ENCODE measurements around the gene RHOH. TPM values are rescaled to one million over a fixed set of nuclear protein-coding genes. Genes with fewer than 3 reads are reported as not detected.

The RHOH gene
- total and polyA plus RNA-seq, 3 experiments from 2014 or later: 148 to 262 (median 148) TPM

GRCh38 chr4:40265910-40266274, 69.1 kb downstream of the RHOH start:
- Histone ChIP-seq H3K9me3 (ENCODE audit: low read length) (no peaks in the 10 kb centered on the region), H3K27ac (ENCODE audit: low read depth, low read length) (peak overlapping the region; percentile 43), H3K4me1 (ENCODE audit: insufficient read depth, low read length) (peaks cover 59% of the 10 kb centered on the region), H3K27me3 (ENCODE audit: insufficient read depth, low read length, poor library complexity, severe bottlenecking) (no peaks in the 10 kb centered on the region), H3K36me3 (ENCODE audit: insufficient read depth, low read length) (no peaks in the 10 kb centered on the region), H3K4me3 (ENCODE audit: low read length) (peak overlapping the region; percentile 55)
- Mint-ChIP-seq H3K27me3 (no peaks in the 10 kb centered on the region), H3K36me3 (no peaks in the 10 kb centered on the region), H3K27ac (peak overlapping the region; percentile 81 to 99 (median 97)), H3K4me3 (peak overlapping the region in 6 of 7 donors; percentile 80 to 90 (median 81)), H3K9me3 (no peaks in the 10 kb centered on the region), H3K4me1 (peaks cover 41 to 74% (median 53%) of the 10 kb centered on the region in 3 donors)
- DNase-seq: no peak
- CTCF ChIA-PET: interaction anchor here (0.8 to 2.6 kb wide), 16 partner anchors 9 to 95 kb away, joined by 3 to 13 read pairs (median 4); no protein-coding TSS in a partner anchor
- POLR2A ChIA-PET: interaction anchor here (0.6 to 1.5 kb wide), 6 partner anchors 9 to 42 kb away, joined by 3 to 6 read pairs (median 4); no protein-coding TSS in a partner anchor

- H3K4me3 ChIP-seq (ENCODE audit: low read length): no peak overlapping the region
- CTCF ChIA-PET: interaction anchor here (0.9 to 1.4 kb wide), 2 partner anchors 38 to 120 kb away, joined by 3 read pairs; no protein-coding TSS in a partner anchor
- H3K4me1 ChIP-seq (ENCODE audit: insufficient read depth, low read length): peaks cover 39% of the 10 kb centered on the region
- no peak overlapping the region for H3K27ac ChIP-seq (ENCODE audit: low read depth, low read length)
- no peaks in the 10 kb centered on the region for H3K27me3 Mint-ChIP-seq
- no peak for DNase-seq
- peaks cover 34 to 58% (median 46%) of the 10 kb centered on the region in 3 donors for H3K4me1 Mint-ChIP-seq
- H3K27ac Mint-ChIP-seq: peak overlapping the region; percentile 12 to 63 (median 36)
- H3K4me3 Mint-ChIP-seq: no peak overlapping the region
- no peaks in the 10 kb centered on the region for H3K36me3 Mint-ChIP-seq
- POLR2A ChIA-PET: no interaction called here
- H3K9me3 ChIP-seq (ENCODE audit: low read length): no peaks in the 10 kb centered on the region
- H3K27me3 ChIP-seq (ENCODE audit: insufficient read depth, low read length, poor library complexity, severe bottlenecking): no peaks in the 10 kb centered on the region
- H3K36me3 ChIP-seq (ENCODE audit: insufficient read depth, low read length): no peaks in the 10 kb centered on the region
- H3K9me3 Mint-ChIP-seq: no peaks in the 10 kb centered on the region
Observed at GRCh38 chr4:40269133-40269532, 72.3 kb downstream of the RHOH start.

- H3K4me1 ChIP-seq (ENCODE audit: insufficient read depth, low read length): peaks cover 39% of the 10 kb centered on the region
- no peaks in the 10 kb centered on the region for H3K27me3 ChIP-seq (ENCODE audit: insufficient read depth, low read length, poor library complexity, severe bottlenecking)
- no peaks in the 10 kb centered on the region for H3K27me3 Mint-ChIP-seq
- H3K36me3 Mint-ChIP-seq: no peaks in the 10 kb centered on the region
- H3K27ac ChIP-seq (ENCODE audit: low read depth, low read length): no peak overlapping the region
- no peaks in the 10 kb centered on the region for H3K36me3 ChIP-seq (ENCODE audit: insufficient read depth, low read length)
- CTCF ChIA-PET: interaction anchor here (1.1 to 1.6 kb wide), 3 partner anchors 11 to 39 kb away, joined by 3 to 4 read pairs (median 3); no protein-coding TSS in a partner anchor
- H3K4me3 Mint-ChIP-seq: no peak overlapping the region
- H3K9me3 Mint-ChIP-seq: no peaks in the 10 kb centered on the region
- H3K9me3 ChIP-seq (ENCODE audit: low read length): no peaks in the 10 kb centered on the region
- H3K4me3 ChIP-seq (ENCODE audit: low read length): no peak overlapping the region
- POLR2A ChIA-PET: interaction anchor here (0.5 kb wide), 1 partner anchor 48 kb away, joined by 3 read pairs; no protein-coding TSS in a partner anchor
- H3K4me1 Mint-ChIP-seq: peaks cover 32 to 58% (median 43%) of the 10 kb centered on the region in 3 donors
- H3K27ac Mint-ChIP-seq: no peak overlapping the region
- DNase-seq: no peak
Observed at GRCh38 chr4:40270609-40271008, 73.8 kb downstream of the RHOH start.

- Mint-ChIP-seq H3K36me3 (no peaks in the 10 kb centered on the region), H3K9me3 (no peaks in the 10 kb centered on the region), H3K4me1 (peaks cover 23 to 38% (median 24%) of the 10 kb centered on the region in 3 donors), H3K27ac (peak overlapping the region in 4 of 8 donors; percentile 43 to 96 (median 58)), H3K4me3 (peak overlapping the region in 4 of 7 donors; percentile 9 to 85 (median 28)), H3K27me3 (no peaks in the 10 kb centered on the region)
- Histone ChIP-seq H3K4me3 (ENCODE audit: low read length) (no peak overlapping the region), H3K27ac (ENCODE audit: low read depth, low read length) (no peak overlapping the region), H3K4me1 (ENCODE audit: insufficient read depth, low read length) (peaks cover 27% of the 10 kb centered on the region), H3K9me3 (ENCODE audit: low read length) (no peaks in the 10 kb centered on the region), H3K27me3 (ENCODE audit: insufficient read depth, low read length, poor library complexity, severe bottlenecking) (no peaks in the 10 kb centered on the region), H3K36me3 (ENCODE audit: insufficient read depth, low read length) (no peaks in the 10 kb centered on the region)
- DNase-seq: no peak
- ChIA-PET POLR2A (interaction anchor here (0.6 to 1.1 kb wide), 6 partner anchors 10 to 1572 kb away, joined by 3 to 7 read pairs (median 4); no protein-coding TSS in a partner anchor), CTCF (interaction anchor here (0.8 to 2.4 kb wide), 7 partner anchors 9 to 70 kb away, joined by 3 to 12 read pairs (median 4); no protein-coding TSS in a partner anchor)
Observed at GRCh38 chr4:40275065-40275730, 78.4 kb downstream of the RHOH start.

GRCh38 chr4:40276546-40276945, 79.7 kb downstream of the RHOH start:
- ChIA-PET POLR2A (interaction anchor here (0.5 to 1.0 kb wide), 4 partner anchors 11 to 145 kb away, joined by 3 read pairs; no protein-coding TSS in a partner anchor), CTCF (interaction anchor here (0.9 to 1.4 kb wide), 4 partner anchors 9 to 20 kb away, joined by 3 to 4 read pairs (median 3); no protein-coding TSS in a partner anchor)
- no peak overlapping the region for H3K27ac ChIP-seq (ENCODE audit: low read depth, low read length)
- peaks cover 0 to 2% (median 0%) of the 10 kb centered on the region in 3 donors for H3K36me3 Mint-ChIP-seq
- H3K27ac Mint-ChIP-seq: peak overlapping the region in 2 of 8 donors; percentile 14 to 36
- H3K36me3 ChIP-seq (ENCODE audit: insufficient read depth, low read length): no peaks in the 10 kb centered on the region
- H3K9me3 ChIP-seq (ENCODE audit: low read length): no peaks in the 10 kb centered on the region
- no peak overlapping the region for H3K4me3 Mint-ChIP-seq
- no peak for DNase-seq
- peaks cover 36% of the 10 kb centered on the region for H3K4me1 ChIP-seq (ENCODE audit: insufficient read depth, low read length)
- peaks cover 35 to 51% (median 36%) of the 10 kb centered on the region in 3 donors for H3K4me1 Mint-ChIP-seq
- no peaks in the 10 kb centered on the region for H3K27me3 ChIP-seq (ENCODE audit: insufficient read depth, low read length, poor library complexity, severe bottlenecking)
- peaks cover 0 to 2% (median 0%) of the 10 kb centered on the region in 5 donors for H3K9me3 Mint-ChIP-seq
- no peak overlapping the region for H3K4me3 ChIP-seq (ENCODE audit: low read length)
- H3K27me3 Mint-ChIP-seq: no peaks in the 10 kb centered on the region

- H3K27me3 ChIP-seq (ENCODE audit: insufficient read depth, low read length, poor library complexity, severe bottlenecking): no peaks in the 10 kb centered on the region
- no peak overlapping the region for H3K27ac ChIP-seq (ENCODE audit: low read depth, low read length)
- no peak overlapping the region for H3K4me3 ChIP-seq (ENCODE audit: low read length)
- DNase-seq: no peak
- H3K36me3 Mint-ChIP-seq: peaks cover 0 to 3% (median 2%) of the 10 kb centered on the region in 3 donors
- H3K4me3 Mint-ChIP-seq: peak overlapping the region in 2 of 7 donors; percentile 48 to 54
- H3K9me3 Mint-ChIP-seq: peaks cover 0 to 6% (median 0%) of the 10 kb centered on the region in 5 donors
- no peaks in the 10 kb centered on the region for H3K9me3 ChIP-seq (ENCODE audit: low read length)
- peak overlapping the region in 6 of 8 donors; percentile 21 to 95 (median 82) for H3K27ac Mint-ChIP-seq
- H3K36me3 ChIP-seq (ENCODE audit: insufficient read depth, low read length): no peaks in the 10 kb centered on the region
- H3K4me1 ChIP-seq (ENCODE audit: insufficient read depth, low read length): peaks cover 56% of the 10 kb centered on the region
- POLR2A ChIA-PET: no interaction called here
- CTCF ChIA-PET: interaction anchor here (1.1 to 8.5 kb wide), 4 partner anchors 9 to 37 kb away, joined by 3 to 111 read pairs (median 4); no protein-coding TSS in a partner anchor
- no peaks in the 10 kb centered on the region for H3K27me3 Mint-ChIP-seq
- peaks cover 50 to 67% (median 55%) of the 10 kb centered on the region in 3 donors for H3K4me1 Mint-ChIP-seq
Observed at GRCh38 chr4:40280586-40280985, 83.8 kb downstream of the RHOH start.

GRCh38 chr4:40281099-40281498, 84.3 kb downstream of the RHOH start:
- Histone ChIP-seq H3K4me3 (ENCODE audit: low read length) (no peak overlapping the region), H3K27me3 (ENCODE audit: insufficient read depth, low read length, poor library complexity, severe bottlenecking) (no peaks in the 10 kb centered on the region), H3K9me3 (ENCODE audit: low read length) (no peaks in the 10 kb centered on the region), H3K27ac (ENCODE audit: low read depth, low read length) (no peak overlapping the region), H3K4me1 (ENCODE audit: insufficient read depth, low read length) (peaks cover 51% of the 10 kb centered on the region), H3K36me3 (ENCODE audit: insufficient read depth, low read length) (no peaks in the 10 kb centered on the region)
- Mint-ChIP-seq H3K9me3 (peaks cover 0 to 6% (median 0%) of the 10 kb centered on the region in 5 donors), H3K4me3 (peak overlapping the region in 3 of 7 donors; percentile 45 to 54 (median 48)), H3K4me1 (peaks cover 51 to 70% (median 58%) of the 10 kb centered on the region in 3 donors), H3K36me3 (peaks cover 0 to 3% (median 2%) of the 10 kb centered on the region in 3 donors), H3K27me3 (no peaks in the 10 kb centered on the region), H3K27ac (peak overlapping the region in 6 of 8 donors; percentile 77 to 95 (median 82))
- no peak for DNase-seq
- ChIA-PET POLR2A (no interaction called here), CTCF (interaction anchor here (1.1 to 8.5 kb wide), 4 partner anchors 9 to 36 kb away, joined by 3 to 111 read pairs (median 4); no protein-coding TSS in a partner anchor)

Measured in CD8-positive, alpha-beta memory T cell (primary cell).